KMS-11 (cell line): ENCODE results near the gene CGB5.
A peak's percentile ranks its signal among the peaks of the same experiment; 100 is the strongest.
"Not testable (repeated sequence)": the region's sequence is repeated elsewhere in the genome, so short reads cannot be mapped to it uniquely, and the experiment has no call there.

Experiments used
- H2AFZ ChIP-seq: fragments of 200-600 bp; sonication (generic); 2 replicates; pipeline ENCODE4 v1.6.1; 2016; ENCODE audit warnings: antibody characterized with exemption, mixed run types, low read depth
- H3K27ac ChIP-seq: fragments of 200-600 bp; sonication (generic); 2 replicates; pipeline ENCODE4 v1.6.1; 2016; ENCODE audit warnings: mild to moderate bottlenecking, mixed run types
- H3K27me3 ChIP-seq: fragments of 200-600 bp; sonication (generic); 2 replicates; pipeline ENCODE4 v1.6.1; 2017; ENCODE audit warnings: mild to moderate bottlenecking, low read depth, mixed run types, moderate library complexity; ENCODE audit not compliant: insufficient read depth
- H3K36me3 ChIP-seq: fragments of 200-600 bp; sonication (generic); 2 replicates; pipeline ENCODE4 v1.6.1; 2017; ENCODE audit warnings: mild to moderate bottlenecking, mixed run types; ENCODE audit not compliant: insufficient read depth
- H3K4me1 ChIP-seq: fragments of 200-600 bp; sonication (generic); 2 replicates; pipeline ENCODE4 v1.6.1; 2016; ENCODE audit warnings: mild to moderate bottlenecking, low read depth, mixed run types; ENCODE audit not compliant: poor library complexity, severe bottlenecking
- H3K4me2 ChIP-seq: fragments of 200-600 bp; sonication (generic); 2 replicates; pipeline ENCODE4 v1.7.0; 2016; ENCODE audit warnings: mild to moderate bottlenecking, mixed run types
- H3K4me3 ChIP-seq: fragments of 200-600 bp; sonication (generic); IDR thresholded peaks from 2 replicates; pipeline ENCODE4 v1.6.1; 2017; ENCODE audit warnings: low read depth, low read length, mixed read lengths; ENCODE audit not compliant: insufficient read depth
- H3K79me2 ChIP-seq: fragments of 200-600 bp; sonication (generic); 2 replicates; pipeline ENCODE4 v1.6.1; 2016; ENCODE audit warnings: low read depth, mixed run types; ENCODE audit not compliant: insufficient read depth
- H3K9ac ChIP-seq: fragments of 200-600 bp; sonication (generic); 2 replicates; pipeline ENCODE4 v1.6.1; 2016; ENCODE audit warnings: mild to moderate bottlenecking, mixed run types
- H4K20me1 ChIP-seq: fragments of 200-600 bp; sonication (generic); 2 replicates; pipeline ENCODE4 v1.6.1; 2016; ENCODE audit warnings: mild to moderate bottlenecking, mixed run types; ENCODE audit not compliant: insufficient read depth
- TF ChIP-seq, protein P1 (sequence below): fragments of 200-600 bp; sonication (generic); conservative IDR thresholded peaks from 2 replicates; pipeline ENCODE4 v1.6.1; 2017; ENCODE audit warnings: low read depth, mild to moderate bottlenecking, antibody characterized with exemption, low read length, moderate library complexity, mixed read lengths

The CGB5 gene

DNA sequence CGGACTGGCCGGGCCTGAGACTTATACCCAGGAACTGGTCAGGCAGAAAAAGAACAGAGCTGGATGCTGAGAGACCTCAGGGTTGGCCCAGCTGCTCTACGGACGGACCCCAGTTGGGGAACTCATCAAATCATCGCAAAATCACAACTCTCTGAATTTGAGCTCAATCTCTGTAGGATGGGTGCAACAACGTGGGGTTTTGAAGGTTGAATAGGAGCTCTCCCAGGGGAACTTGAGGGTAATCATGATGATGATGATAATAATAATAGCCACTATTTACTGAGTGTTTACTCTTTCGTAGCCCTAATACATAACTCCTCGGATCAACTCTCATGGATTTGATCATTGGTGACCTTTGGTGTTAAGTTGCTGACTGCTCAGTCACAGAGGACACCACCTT is 13.3 kb upstream of the CGB5 start:
- not testable (repeated sequence) for H3K79me2 ChIP-seq, H4K20me1 ChIP-seq, H3K4me3 ChIP-seq, H3K36me3 ChIP-seq, H3K4me1 ChIP-seq, H3K27ac ChIP-seq, H2AFZ ChIP-seq, H3K9ac ChIP-seq, H3K4me2 ChIP-seq
- peaks cover 15% of the 10 kb centered on the region for H3K27me3 ChIP-seq

DNA sequence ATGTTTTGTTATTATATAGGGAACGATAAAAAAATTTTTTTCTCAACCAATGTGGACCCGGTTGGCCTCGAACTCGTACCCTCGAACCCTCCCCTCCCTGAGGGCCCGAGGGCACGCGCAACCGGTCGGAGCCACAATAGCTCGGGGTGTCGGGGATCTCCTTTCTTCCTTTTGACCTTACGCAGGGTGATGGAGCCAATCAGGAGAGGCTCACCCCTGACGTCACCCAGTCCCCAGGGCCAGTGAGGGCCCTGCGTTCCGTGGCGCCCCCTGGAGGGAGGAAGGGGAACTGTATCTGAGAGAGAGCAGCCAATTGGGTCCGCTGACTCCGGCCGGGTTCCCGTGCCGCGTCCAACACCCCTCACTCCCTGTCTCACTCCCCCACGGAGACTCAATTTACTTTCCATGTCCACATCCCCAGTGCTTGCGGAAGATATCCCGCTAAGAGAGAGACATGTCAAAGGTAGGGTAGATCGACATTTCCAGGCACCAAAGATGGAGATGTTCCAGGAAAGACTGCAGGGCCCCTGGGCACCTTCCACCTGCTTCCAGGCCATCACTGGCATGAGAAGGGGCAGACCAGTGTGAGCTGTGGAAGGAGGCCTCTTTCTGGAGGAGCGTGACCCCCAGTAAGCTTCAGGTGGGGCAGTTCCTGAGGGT is 11.9 kb upstream of the CGB5 start, which contains the start of gene CGB2:
Gene CGB2, plus strand, starts transcription at position 249 of the 660 bp plus-strand sequence. Its CDS starts 206 bp downstream, at position 455.
- TF ChIP-seq, protein P1, sequence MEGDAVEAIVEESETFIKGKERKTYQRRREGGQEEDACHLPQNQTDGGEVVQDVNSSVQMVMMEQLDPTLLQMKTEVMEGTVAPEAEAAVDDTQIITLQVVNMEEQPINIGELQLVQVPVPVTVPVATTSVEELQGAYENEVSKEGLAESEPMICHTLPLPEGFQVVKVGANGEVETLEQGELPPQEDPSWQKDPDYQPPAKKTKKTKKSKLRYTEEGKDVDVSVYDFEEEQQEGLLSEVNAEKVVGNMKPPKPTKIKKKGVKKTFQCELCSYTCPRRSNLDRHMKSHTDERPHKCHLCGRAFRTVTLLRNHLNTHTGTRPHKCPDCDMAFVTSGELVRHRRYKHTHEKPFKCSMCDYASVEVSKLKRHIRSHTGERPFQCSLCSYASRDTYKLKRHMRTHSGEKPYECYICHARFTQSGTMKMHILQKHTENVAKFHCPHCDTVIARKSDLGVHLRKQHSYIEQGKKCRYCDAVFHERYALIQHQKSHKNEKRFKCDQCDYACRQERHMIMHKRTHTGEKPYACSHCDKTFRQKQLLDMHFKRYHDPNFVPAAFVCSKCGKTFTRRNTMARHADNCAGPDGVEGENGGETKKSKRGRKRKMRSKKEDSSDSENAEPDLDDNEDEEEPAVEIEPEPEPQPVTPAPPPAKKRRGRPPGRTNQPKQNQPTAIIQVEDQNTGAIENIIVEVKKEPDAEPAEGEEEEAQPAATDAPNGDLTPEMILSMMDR, result peak; percentile 60

DNA sequence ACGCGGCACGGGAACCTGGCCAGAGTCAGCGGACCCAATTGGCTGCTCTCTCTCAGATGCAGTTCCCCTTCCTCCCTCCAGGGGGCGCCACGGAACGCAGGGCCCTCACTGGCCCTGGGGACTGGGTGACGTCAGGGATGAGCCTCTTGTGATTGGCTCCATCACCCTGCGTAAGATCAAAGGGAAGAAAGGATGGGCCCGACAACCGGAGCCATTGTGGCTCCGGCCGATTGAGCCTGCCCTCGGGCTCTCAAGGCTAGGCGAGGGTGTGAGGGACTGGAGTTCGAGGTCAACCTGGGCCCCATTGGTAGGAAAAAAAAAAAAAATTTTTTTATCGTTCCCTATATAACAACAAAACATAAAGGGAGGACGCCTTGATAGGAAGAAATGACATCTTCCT is 6.8 kb upstream of the CGB5 start, which contains the start of gene CGB1:
Gene CGB1, minus strand, starts transcription at position 81 of the 400 bp plus-strand sequence. CDS start 184 bp downstream, outside the sequence.
- H4K20me1 ChIP-seq, H2AFZ ChIP-seq, H3K36me3 ChIP-seq, H3K4me1 ChIP-seq, H3K4me2 ChIP-seq, H3K9ac ChIP-seq, H3K27ac ChIP-seq, H3K4me3 ChIP-seq, H3K79me2 ChIP-seq: not testable (repeated sequence)
- peaks cover 46% of the 10 kb centered on the region for H3K27me3 ChIP-seq
- TF ChIP-seq, protein P1, result peak; percentile 65

More for the DNA sequence above, 11.9 kb upstream of the CGB5 start, which contains the start of gene CGB2:
- not testable (repeated sequence) for H3K36me3 ChIP-seq, H3K4me3 ChIP-seq, H3K79me2 ChIP-seq, H2AFZ ChIP-seq, H3K9ac ChIP-seq, H3K27ac ChIP-seq, H3K4me1 ChIP-seq, H3K4me2 ChIP-seq, H4K20me1 ChIP-seq
- H3K27me3 ChIP-seq, result peaks cover 17% of the 10 kb centered on the region

DNA sequence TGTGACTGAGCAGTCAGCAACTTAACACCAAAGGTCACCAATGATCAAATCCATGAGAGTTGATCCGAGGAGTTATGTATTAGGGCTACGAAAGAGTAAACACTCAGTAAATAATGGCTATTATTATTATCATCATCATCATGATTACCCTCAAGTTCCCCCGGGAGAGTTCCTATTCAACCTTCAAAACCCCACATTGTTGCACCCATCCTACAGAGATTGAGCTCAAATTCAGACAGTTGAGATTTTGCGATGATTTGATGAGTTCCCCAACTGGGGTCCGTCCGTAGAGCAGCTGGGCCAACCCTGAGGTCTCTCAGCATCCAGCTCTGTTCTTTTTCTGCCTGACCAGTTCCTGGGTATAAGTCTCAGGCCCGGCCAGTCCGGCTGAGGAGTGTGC is 5.5 kb upstream of the CGB5 start:
- not testable (repeated sequence) for H3K4me2 ChIP-seq, H3K27ac ChIP-seq, H3K4me3 ChIP-seq, H3K79me2 ChIP-seq, H3K9ac ChIP-seq, H3K36me3 ChIP-seq, H4K20me1 ChIP-seq, H3K4me1 ChIP-seq, H2AFZ ChIP-seq
- peaks cover 55% of the 10 kb centered on the region for H3K27me3 ChIP-seq

DNA sequence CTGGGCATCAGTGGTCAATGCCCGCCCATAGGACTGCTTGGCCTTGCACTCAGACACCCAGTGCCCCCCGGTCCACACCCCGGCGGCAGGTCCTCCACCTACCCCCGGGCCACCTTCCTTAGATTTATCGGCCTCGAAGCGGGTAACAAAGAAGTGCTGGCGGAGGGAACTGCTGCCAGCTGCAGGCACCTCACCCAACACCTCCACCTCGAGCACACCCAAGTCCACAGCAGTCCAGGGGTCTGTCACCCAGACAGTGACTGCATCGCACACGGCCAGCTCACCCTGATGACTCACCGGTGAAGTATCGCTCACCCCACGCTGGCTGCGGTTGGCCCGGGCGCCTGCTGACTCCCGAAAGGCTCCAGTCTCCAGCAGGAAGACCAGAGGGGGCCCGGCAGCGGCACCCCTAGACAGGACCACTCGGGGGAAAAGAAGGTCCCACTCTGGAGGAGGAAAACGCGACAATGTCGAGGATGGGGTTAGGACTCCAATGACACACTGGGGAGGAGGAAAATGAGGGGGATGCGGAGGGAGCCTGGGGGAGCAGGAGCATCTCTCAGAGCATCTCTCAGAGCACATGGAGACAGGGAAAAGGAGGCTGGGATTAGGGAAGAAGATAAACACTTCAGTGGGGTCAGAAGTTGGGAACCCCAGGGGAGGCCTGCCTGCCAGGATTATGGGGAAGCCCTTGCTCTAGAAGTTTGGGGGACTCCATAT is 4.9 kb upstream of the CGB5 start:
- H3K27ac ChIP-seq, H3K9ac ChIP-seq, H3K79me2 ChIP-seq, H3K4me2 ChIP-seq, H3K4me3 ChIP-seq, H3K4me1 ChIP-seq, H2AFZ ChIP-seq, H4K20me1 ChIP-seq, H3K36me3 ChIP-seq: not testable (repeated sequence)
- H3K27me3 ChIP-seq, result peaks cover 59% of the 10 kb centered on the region

DNA sequence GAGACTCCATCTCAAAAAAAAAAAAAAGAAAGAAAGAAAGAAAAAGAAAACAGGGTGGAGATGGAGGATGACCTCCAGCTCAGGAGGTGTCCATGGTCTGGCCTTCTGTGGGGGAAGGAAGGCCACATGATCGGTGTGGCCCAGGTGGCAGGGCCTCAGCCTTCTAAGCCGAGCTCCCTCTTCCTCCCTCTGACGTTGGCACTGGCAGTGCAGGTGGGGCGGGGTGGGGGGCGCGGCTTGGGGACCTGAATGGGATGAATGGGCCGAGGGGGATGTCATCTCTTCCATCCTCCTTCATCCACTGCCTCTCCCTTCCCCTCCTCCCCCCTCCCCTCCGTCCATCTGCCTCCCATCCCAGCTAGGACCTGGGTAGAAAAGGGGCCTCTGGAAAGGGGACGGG is 3.9 kb upstream of the CGB5 start:
- H2AFZ ChIP-seq, H3K79me2 ChIP-seq, H3K4me2 ChIP-seq, H3K4me1 ChIP-seq, H3K9ac ChIP-seq, H4K20me1 ChIP-seq, H3K27ac ChIP-seq, H3K4me3 ChIP-seq, H3K36me3 ChIP-seq: not testable (repeated sequence)
- peaks cover 56% of the 10 kb centered on the region for H3K27me3 ChIP-seq
